COR-L47 (cell line): Measurements from ENCODE around the gene NEURL2.

Experiments used
- DNase-seq: peaks from one replicate; lab custom pipeline; 2025; lab: John Stamatoyannopoulos, UW

The NEURL2 gene

DNA sequence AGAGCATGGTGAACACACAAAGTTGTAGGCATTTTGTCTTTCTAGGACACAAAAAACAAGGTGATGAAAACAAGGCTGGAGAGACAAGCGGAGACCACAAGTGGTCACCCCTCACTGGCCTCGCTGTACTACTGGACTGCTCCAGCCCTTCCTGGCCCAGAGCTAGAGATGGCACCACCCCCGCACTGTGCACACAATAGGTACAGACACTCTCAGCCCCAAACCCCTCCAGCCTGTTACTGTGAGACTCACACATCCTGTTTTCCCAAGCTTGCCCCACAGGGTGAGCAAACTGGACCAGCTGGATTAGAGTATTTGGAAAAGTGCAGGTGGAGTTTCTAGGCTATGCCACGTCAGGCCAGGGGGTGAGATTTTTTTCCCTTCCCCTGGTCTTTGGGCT, 18.4 kb downstream of the NEURL2 start:
- DNase-seq: no peak

DNA sequence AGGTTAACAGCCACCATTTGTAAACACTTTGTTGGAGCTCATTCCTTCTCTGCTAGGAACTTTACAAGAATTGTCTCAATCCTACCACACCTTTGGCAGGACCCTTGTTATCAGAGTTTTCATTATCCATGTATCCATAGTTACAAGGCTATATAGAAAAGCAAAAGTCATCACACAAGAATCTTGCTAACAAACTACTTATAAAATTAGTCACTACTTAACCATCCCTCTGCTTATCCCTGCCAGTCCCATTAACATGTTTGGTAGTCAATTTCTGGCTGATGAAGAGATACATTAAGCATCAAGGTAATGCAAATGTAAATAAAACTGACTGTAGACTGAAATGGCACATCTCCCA, 23.2 kb downstream of the NEURL2 start:
- DNase-seq: no peak

DNA sequence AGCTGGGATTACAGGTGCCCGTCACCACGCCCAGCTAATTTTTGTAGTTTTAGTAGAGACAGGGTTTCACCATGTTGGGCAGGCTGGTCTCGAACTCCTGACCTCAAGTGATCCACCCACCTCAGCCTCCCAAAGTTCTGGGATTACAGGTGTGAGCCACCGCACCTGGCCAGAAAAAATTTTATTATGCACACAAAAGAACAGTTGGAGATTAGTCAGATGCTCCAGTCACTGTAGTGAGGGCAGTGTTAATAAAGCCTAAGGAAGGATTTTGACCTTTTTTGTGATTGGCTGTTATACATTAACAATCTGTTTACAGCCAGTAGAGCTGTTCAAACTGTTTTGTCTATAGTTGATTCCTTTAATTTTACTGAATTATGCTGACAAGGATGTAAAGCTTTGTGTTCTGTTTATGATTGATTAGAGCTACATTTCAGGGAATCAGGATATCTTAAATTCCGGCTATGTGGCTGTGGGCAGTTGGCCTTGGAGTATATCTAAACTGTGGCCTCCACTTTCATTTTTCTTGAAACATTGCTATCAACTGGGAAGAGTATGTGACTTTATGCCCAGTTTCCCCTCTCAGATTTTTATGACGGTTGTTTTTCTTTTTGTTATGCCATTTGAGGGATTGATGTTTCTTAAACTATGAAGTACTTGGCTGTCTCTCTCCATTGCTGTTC, 23.7 kb downstream of the NEURL2 start:
- no peak for DNase-seq

GRCh38 chr20:45866454-45866853, 24.6 kb downstream of the NEURL2 start:
- DNase-seq: no peak

- no peak for DNase-seq
Measured at GRCh38 chr20:45863543-45864470, 27.2 kb downstream of the NEURL2 start.

GRCh38 chr20:45861221-45862075, 29.6 kb downstream of the NEURL2 start:
- peak; percentile 66 for DNase-seq

GRCh38 chr20:45860560-45861220, 30.3 kb downstream of the NEURL2 start:
- no peak for DNase-seq

DNA sequence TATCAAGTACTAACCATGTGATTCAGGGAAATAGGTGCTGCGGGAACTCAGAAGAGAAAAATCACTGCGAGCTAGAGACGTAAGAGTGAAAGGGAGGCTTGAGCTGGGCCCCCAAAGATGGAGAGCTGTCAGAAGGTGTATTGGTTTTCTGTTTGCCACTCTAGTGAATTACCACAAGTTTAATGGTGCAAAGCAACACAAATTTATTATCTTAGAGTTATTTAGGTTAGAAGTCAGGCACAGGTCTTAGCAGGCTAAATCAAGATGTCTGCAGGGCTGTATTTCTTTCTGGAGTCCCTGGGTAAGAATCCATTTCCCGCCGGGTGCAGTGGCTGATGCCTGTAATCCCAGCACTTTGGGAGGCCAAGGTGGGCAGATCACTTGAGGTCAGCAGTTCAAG, 31.1 kb downstream of the NEURL2 start:
- DNase-seq: no peak

GRCh38 chr20:45857882-45858216, 33.2 kb downstream of the NEURL2 start:
- DNase-seq: peak; percentile 39

DNA sequence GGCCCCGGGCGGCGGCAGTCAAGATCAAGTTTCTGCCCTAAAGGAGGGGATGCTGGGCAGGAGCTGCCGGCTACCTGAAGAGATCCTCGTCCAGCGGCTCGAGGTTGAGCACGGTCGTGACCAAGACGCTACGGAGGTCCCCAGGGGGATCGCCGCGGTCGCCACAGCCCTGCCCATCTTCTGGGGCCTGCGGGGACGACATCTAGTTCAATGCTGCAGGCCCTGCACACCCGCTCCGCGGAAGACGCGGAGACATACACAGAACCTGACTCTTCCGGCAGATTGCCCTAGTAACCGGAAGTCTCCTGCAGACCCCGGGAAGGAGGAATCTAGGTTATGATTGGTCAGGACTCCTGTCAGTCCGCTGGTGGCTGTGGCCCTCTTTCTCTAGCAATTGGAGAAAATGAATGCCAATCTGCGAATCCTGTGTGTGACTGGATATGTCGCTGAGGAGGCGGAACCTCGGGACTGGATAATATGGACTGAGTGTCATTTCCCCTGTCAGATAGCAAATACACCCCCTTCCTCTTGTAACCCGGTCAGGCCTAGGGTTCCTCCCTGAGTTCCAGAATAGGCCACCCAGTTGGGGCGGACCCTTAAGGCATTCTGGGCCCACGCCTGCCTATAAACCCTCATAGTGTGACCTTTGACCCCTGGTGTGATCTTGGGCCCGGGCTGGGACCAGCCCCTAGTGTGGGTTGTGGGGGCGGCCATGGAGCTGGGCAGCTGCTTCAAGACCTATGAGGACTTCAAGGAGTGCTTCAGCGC, 33.7 kb downstream of the NEURL2 start, which contains the start of the genes ACOT8 and ZSWIM3:
TSS of gene ACOT8 (minus strand) at position 279 of the 768 bp plus-strand sequence. CDS start at position 202, 77 bp downstream.
TSS of gene ZSWIM3 (plus strand) at position 501 of the 768 bp plus-strand sequence. CDS start at position 713, 212 bp downstream.
- DNase-seq: peak; percentile 100

DNA sequence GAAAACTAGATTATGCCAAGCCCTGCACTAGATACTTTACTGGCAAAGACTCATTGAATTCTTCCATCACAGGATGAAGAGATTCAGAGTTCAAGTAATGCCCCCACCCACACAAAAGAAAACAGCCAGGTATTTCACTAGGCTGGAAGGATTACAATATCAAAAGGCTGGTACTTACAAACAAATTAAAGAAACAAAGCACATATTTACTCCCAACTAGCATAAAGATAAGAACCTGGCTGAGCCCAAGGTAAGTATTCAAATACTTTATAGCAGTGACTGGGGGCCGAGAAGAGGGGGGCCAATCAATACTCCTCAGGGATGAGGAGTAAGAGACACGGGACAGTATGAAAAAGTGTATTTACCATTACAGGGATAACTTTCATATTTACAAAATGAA, 37.5 kb downstream of the NEURL2 start:
- no peak for DNase-seq

- DNase-seq: no peak
Measured at GRCh38 chr20:45852326-45852725, 38.7 kb downstream of the NEURL2 start.

- DNase-seq: no peak
Measured at GRCh38 chr20:45851501-45851900, 39.5 kb downstream of the NEURL2 start.

GRCh38 chr20:45850926-45851325, 40.1 kb downstream of the NEURL2 start:
- DNase-seq: no peak

DNA sequence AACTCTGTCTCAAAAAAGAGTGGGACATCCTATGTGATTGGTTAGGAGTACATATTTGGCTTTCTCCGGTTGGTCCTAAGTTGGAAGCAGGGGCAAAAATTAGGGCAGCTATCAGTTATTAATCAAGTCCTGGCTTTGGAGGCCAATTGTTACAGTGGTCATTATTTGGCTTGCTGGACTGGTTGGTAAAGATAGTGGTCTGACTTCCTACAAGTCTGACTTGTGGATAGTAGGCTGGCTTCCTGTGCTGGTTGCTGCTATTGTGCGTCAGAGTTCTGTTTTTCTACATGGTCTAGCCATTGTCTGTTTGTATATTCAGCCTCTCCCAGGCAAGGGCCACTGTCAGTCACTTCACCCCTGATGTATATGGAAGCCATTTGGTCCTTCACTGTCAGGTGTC, 40.8 kb downstream of the NEURL2 start:
- DNase-seq: no peak

DNA sequence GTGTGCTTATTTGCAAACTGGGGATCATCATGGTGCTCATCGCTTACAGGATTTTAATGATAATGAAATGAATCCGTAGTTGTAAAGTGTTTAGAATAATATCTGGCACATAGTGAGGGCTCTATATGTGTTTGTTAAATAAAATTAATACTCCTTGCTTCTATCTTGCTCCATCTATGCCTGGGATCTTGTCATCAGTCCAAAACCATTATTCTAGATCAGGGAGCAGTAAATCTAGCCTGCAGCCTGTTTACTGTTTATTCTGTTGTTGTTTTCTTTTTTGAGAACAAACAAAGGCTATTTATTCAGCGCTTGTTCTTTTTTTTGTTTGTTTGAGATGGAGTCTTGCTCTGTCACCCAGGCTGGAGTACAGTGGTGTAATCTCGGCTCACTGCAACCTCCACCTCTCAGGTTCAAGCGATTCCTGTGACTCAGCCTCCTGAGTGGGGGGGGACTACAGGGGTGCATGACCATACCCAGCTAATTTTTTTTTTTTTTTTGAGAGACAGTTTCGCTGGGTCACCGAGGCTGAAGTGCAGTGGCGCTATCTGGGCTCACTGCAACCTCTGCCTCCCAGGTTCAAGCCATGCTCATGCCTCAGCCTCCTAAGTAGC, 41.9 kb downstream of the NEURL2 start:
- no peak for DNase-seq

DNA sequence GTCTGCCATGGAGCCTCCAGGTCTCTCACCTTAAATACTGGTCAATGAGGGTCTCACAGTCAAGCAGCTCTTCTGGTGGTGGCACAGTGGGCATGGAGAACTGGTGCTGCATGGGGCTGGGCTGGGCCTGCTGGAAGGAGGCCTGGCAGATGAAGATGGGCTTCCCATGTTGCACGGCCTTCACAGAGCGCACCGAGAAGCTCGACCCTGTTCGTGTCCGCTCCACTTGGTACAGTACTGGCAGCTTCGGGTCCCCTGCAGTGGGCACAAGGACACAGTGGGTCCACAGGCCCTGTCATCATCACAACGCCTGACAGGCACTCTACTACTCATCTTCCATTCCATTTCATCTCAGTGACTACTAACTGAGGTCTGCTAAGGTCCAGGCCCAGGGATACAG, 42.6 kb downstream of the NEURL2 start:
- no peak for DNase-seq

DNA sequence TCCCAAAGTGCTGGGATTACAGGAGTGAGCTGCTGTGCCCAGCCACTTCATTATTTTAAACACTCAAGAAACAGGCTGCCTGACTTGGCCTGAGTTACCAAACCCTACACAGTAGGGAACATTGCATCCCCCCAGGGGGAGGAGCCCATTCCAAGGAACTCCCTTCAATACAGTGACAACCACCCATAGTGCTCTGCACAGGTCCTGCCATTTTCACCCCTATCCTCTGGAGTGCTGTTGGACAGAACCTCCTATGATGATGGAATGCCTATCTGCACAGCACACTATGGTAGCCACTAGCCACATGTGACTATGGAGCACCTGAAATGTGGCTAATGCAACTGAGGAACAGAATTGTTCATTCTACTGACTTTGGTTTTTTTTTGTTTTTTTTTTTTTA, 45.6 kb downstream of the NEURL2 start:
- DNase-seq: no peak

GRCh38 chr20:45843506-45843905, 47.5 kb downstream of the NEURL2 start:
- no peak for DNase-seq

GRCh38 chr20:45842169-45842812, 48.7 kb downstream of the NEURL2 start:
- DNase-seq: no peak
